Esophagus (tissue), 2 donors: ENCODE data around the gene TAF10. TPM values are rescaled to one million over a fixed set of nuclear protein-coding genes. Genes with fewer than 3 reads are reported as not detected.

Experiments used
- H3K27ac ChIP-seq, 2 donors: one replicate each; pipeline ENCODE4 v1.5.1; 2013; ENCODE audit warnings: low read depth in 2 of 2, mild to moderate bottlenecking in 2 of 2, inconsistent platforms in 1 of 2, low read length in 1 of 2, moderate library complexity in 1 of 2
- H3K27me3 ChIP-seq, 2 donors: one replicate each; pipeline ENCODE4 v1.6.1; 2013; ENCODE audit warnings: low read length in 2 of 2, control low read depth in 1 of 2, mild to moderate bottlenecking in 1 of 2; ENCODE audit not compliant: insufficient read depth in 2 of 2, control insufficient read depth in 1 of 2
- H3K36me3 ChIP-seq, 2 donors: one replicate each; pipeline ENCODE4 v1.6.1; 2013; ENCODE audit warnings: low read length in 1 of 2; ENCODE audit not compliant: control insufficient read depth in 2 of 2, insufficient read depth in 2 of 2
- H3K4me1 ChIP-seq, 2 donors: one replicate each; pipeline ENCODE4 v1.6.1; 2013; ENCODE audit warnings: low read length in 1 of 2; ENCODE audit not compliant: control insufficient read depth in 2 of 2, insufficient read depth in 2 of 2
- H3K4me3 ChIP-seq, 2 donors: one replicate each; pipeline ENCODE4 v1.5.1; 2013; ENCODE audit warnings: low read length in 2 of 2, mild to moderate bottlenecking in 2 of 2, low read depth in 1 of 2, moderate library complexity in 1 of 2
- H3K9me3 ChIP-seq, 2 donors: one replicate each; pipeline ENCODE4 v1.6.1; 2013; ENCODE audit warnings: mild to moderate bottlenecking in 2 of 2, low read depth in 1 of 2, low read length in 1 of 2, moderate library complexity in 1 of 2; ENCODE audit not compliant: control insufficient read depth in 2 of 2, insufficient read depth in 1 of 2
- WGBS, 2 donors: extraction: QIAGEN DNeasy Blood & Tissue Kit; methylation state at CpG; one replicate each; pipeline ENCODE4 v1.1.7; 2013; 5-methylcytosine and 5-hydroxymethylcytosine counted together
- polyA plus RNA-seq, 2 donors: library from polyadenylated mRNA; stranded (reverse); fragments of 200-250 nt; gene quantifications; one replicate each; pipeline ENCODE4 v1.2.3, GENCODE V29; 2013
- donor health status: healthy with polysubstance abuse.
- donor health status: Bipolar disorder and iron deficiency.

The TAF10 gene
- polyA plus RNA-seq, 2 donors = 83.0 to 93.7 TPM

- H3K27ac ChIP-seq = no peak overlapping the region
- H3K4me3 ChIP-seq = no peak overlapping the region
- peaks cover 0 to 6% of the 10 kb centered on the region in 2 donors for H3K9me3 ChIP-seq
- 57 to 62% methylated on average over 2 of the region's 2 CpGs for WGBS, 2 donors
- H3K27me3 ChIP-seq = no peaks in the 10 kb centered on the region
- H3K36me3 ChIP-seq = peaks cover 0 to 14% of the 10 kb centered on the region in 2 donors
- H3K4me1 ChIP-seq = peaks cover 2 to 7% of the 10 kb centered on the region in 2 donors
Measured at GRCh38 chr11:6627762-6628241, 15.8 kb upstream of the TAF10 start.

- Histone ChIP-seq H3K4me1 (peaks cover 2 to 7% of the 10 kb centered on the region in 2 donors), H3K36me3 (peaks cover 0 to 14% of the 10 kb centered on the region in 2 donors), H3K9me3 (peaks cover 0 to 6% of the 10 kb centered on the region in 2 donors), H3K27me3 (no peaks in the 10 kb centered on the region), H3K4me3 (no peak overlapping the region), H3K27ac (no peak overlapping the region)
- 88% methylated on average over 19 of the region's 19 CpGs for WGBS, 2 donors
Measured at GRCh38 chr11:6626971-6627761, 15.2 kb upstream of the TAF10 start.

GRCh38 chr11:6625832-6626420, 13.9 kb upstream of the TAF10 start:
- WGBS, 2 donors = 88 to 93% methylated on average over 17 of the region's 17 CpGs
- H3K36me3 ChIP-seq = peaks cover 0 to 14% of the 10 kb centered on the region in 2 donors
- no peaks in the 10 kb centered on the region for H3K27me3 ChIP-seq
- H3K9me3 ChIP-seq = peaks cover 0 to 6% of the 10 kb centered on the region in 2 donors
- no peak overlapping the region for H3K4me3 ChIP-seq
- peaks cover 2 to 7% of the 10 kb centered on the region in 2 donors for H3K4me1 ChIP-seq
- H3K27ac ChIP-seq = no peak overlapping the region

GRCh38 chr11:6625156-6625831, 13.3 kb upstream of the TAF10 start:
- Histone ChIP-seq H3K36me3 (peaks cover 0 to 14% of the 10 kb centered on the region in 2 donors), H3K27ac (no peak overlapping the region), H3K4me1 (peaks cover 0 to 7% of the 10 kb centered on the region in 2 donors), H3K9me3 (peaks cover 0 to 6% of the 10 kb centered on the region in 2 donors), H3K27me3 (no peaks in the 10 kb centered on the region), H3K4me3 (no peak overlapping the region)
- WGBS, 2 donors = 71 to 90% methylated on average over 12 of the region's 12 CpGs

- H3K36me3 ChIP-seq = peaks cover 0 to 10% of the 10 kb centered on the region in 2 donors
- no peak overlapping the region for H3K4me3 ChIP-seq
- H3K4me1 ChIP-seq = peaks cover 1 to 2% of the 10 kb centered on the region in 2 donors
- no peak overlapping the region for H3K27ac ChIP-seq
- H3K27me3 ChIP-seq = no peaks in the 10 kb centered on the region
- no peaks in the 10 kb centered on the region for H3K9me3 ChIP-seq
- 83 to 87% methylated on average over 31 of the region's 31 CpGs for WGBS, 2 donors
Measured at GRCh38 chr11:6623391-6624363, 11.7 kb upstream of the TAF10 start.

- WGBS, 2 donors = 82% methylated on average over 24 of the region's 24 CpGs
- H3K27ac ChIP-seq = no peak overlapping the region
- H3K27me3 ChIP-seq = no peaks in the 10 kb centered on the region
- H3K4me3 ChIP-seq = no peak overlapping the region
- peaks cover 0 to 8% of the 10 kb centered on the region in 2 donors for H3K36me3 ChIP-seq
- H3K9me3 ChIP-seq = no peaks in the 10 kb centered on the region
- H3K4me1 ChIP-seq = peaks cover 4 to 7% of the 10 kb centered on the region in 2 donors
Measured at GRCh38 chr11:6622261-6623171, 10.5 kb upstream of the TAF10 start.

GRCh38 chr11:6621711-6622211, 9.7 kb upstream of the TAF10 start:
- 88% methylated on average over 16 of the region's 16 CpGs for WGBS, 2 donors
- Histone ChIP-seq H3K4me1 (peaks cover 2 to 10% of the 10 kb centered on the region in 2 donors), H3K36me3 (peaks cover 0 to 4% of the 10 kb centered on the region in 2 donors), H3K4me3 (no peak overlapping the region), H3K27ac (no peak overlapping the region), H3K9me3 (no peaks in the 10 kb centered on the region), H3K27me3 (no peaks in the 10 kb centered on the region)

GRCh38 chr11:6620636-6621035, 8.6 kb upstream of the TAF10 start:
- H3K4me1 ChIP-seq = peaks cover 2 to 10% of the 10 kb centered on the region in 2 donors
- 54 to 87% methylated on average over 1 of the region's 1 CpG for WGBS, 2 donors
- no peaks in the 10 kb centered on the region for H3K27me3 ChIP-seq
- no peaks in the 10 kb centered on the region for H3K9me3 ChIP-seq
- H3K36me3 ChIP-seq = peaks cover 0 to 10% of the 10 kb centered on the region in 2 donors
- no peak overlapping the region for H3K4me3 ChIP-seq
- no peak overlapping the region for H3K27ac ChIP-seq
